ENCODE data around the gene FCRL5. TPM values are rescaled to one million over a fixed set of nuclear protein-coding genes. Genes with fewer than 3 reads are reported as not detected.

FCRL5 gene
- total RNA-seq, 4 donors from 2014 or later, result 0.21 to 0.30 TPM; not detected in 2

DNA sequence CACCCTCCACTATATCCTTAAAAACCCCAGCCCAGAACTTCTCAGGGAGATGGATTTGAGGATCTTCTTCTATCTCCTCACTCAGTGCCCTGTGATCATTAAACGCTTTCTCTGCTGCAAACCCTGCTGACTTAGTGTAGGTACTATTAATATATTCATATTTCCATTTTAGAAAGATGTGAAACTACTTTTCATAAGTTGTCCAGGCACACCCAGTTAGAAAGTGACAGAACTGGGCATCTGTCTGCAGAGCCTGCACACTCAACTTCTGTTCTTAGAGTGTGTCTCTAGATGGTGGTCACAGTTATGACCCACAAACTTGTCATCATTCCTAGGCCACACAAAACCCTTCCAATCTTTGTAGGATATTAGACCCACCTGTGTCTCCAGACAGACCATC is 55.0 kb downstream of the FCRL5 start:
- WGBS, 2 donors, result 88 to 89% methylated on average over 1 of the region's 1 CpG
- TF ChIP-seq POLR2A (IDR thresholded peaks at IDR 0.05), result no peak
- TF ChIP-seq, protein P1, sequence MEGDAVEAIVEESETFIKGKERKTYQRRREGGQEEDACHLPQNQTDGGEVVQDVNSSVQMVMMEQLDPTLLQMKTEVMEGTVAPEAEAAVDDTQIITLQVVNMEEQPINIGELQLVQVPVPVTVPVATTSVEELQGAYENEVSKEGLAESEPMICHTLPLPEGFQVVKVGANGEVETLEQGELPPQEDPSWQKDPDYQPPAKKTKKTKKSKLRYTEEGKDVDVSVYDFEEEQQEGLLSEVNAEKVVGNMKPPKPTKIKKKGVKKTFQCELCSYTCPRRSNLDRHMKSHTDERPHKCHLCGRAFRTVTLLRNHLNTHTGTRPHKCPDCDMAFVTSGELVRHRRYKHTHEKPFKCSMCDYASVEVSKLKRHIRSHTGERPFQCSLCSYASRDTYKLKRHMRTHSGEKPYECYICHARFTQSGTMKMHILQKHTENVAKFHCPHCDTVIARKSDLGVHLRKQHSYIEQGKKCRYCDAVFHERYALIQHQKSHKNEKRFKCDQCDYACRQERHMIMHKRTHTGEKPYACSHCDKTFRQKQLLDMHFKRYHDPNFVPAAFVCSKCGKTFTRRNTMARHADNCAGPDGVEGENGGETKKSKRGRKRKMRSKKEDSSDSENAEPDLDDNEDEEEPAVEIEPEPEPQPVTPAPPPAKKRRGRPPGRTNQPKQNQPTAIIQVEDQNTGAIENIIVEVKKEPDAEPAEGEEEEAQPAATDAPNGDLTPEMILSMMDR (IDR thresholded peaks at IDR 0.05), result no peak
- TF ChIP-seq EP300 (IDR thresholded peaks at IDR 0.05), result no peak
- Histone ChIP-seq H3K36me3 (no peaks in the 10 kb centered on the region), H3K9me3 (no peaks in the 10 kb centered on the region), H3K4me1 (no peaks in the 10 kb centered on the region), H3K4me3 (no peak overlapping the region), H3K27me3 (peaks cover 0 to 5% of the 10 kb centered on the region in 2 donors), H3K27ac (no peak overlapping the region)
- DNase-seq (ENCODE audit: low spot score in 2 of 2), result no peak

DNA sequence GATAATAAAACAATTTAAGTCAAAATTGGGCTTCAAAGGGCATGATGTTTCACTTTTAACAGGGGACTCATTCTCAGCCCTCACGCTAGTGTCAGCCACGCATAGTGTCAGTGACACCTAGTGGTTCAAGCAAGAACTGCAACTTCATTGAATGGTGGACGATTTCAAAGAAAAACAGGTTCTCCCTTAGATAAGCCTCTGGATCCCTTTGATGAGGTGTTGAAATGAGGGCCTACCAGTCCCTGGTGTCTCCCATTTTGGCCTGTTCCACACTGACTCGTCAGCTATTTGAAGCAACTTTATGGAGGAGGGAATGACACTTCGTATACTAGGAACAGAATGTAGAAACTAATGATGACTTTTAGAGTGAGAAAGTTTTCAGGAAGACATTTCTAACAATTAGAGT is 56.2 kb downstream of the FCRL5 start:
- no peaks in the 10 kb centered on the region for H3K36me3 ChIP-seq
- H3K27ac ChIP-seq, result no peak overlapping the region
- no peak overlapping the region for H3K4me3 ChIP-seq
- H3K27me3 ChIP-seq, result peaks cover 0 to 5% of the 10 kb centered on the region in 2 donors
- H3K9me3 ChIP-seq, result no peaks in the 10 kb centered on the region
- no peaks in the 10 kb centered on the region for H3K4me1 ChIP-seq
- peak in 1 of 2 donors; percentile 64 for DNase-seq (ENCODE audit: low spot score in 2 of 2)
- 12% methylated on average over 5 of the region's 5 CpGs for WGBS, 2 donors
- TF ChIP-seq, protein P1 (IDR thresholded peaks at IDR 0.05), result peak; percentile 48 to 90 (median 82)
- no peak for TF ChIP-seq POLR2A (IDR thresholded peaks at IDR 0.05)

DNA sequence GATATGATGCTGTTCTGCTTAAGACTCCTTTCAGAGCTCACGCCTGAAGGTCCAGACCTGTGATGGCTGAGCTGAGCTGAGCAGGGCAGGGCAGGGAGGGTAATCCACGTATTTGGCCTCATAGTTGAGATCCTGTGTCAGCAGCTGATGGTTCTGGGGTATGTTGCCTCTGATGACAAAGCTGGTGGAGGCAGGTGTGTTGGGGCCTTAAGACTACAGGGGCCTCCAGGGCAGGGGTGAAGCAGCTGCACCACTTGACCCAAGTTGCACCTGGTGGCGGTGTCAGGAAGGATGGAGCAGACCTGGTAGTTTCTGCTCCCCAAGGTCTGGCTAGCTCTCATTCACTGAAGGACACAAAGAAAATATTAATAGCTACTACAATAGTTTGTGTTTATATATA is 57.0 kb downstream of the FCRL5 start:
- 72% methylated on average over 3 of the region's 3 CpGs for WGBS, 2 donors
- Histone ChIP-seq H3K9me3 (no peaks in the 10 kb centered on the region), H3K27me3 (peaks cover 0 to 5% of the 10 kb centered on the region in 2 donors), H3K36me3 (no peaks in the 10 kb centered on the region), H3K4me1 (no peaks in the 10 kb centered on the region), H3K4me3 (no peak overlapping the region), H3K27ac (no peak overlapping the region)
- TF ChIP-seq EP300 (IDR thresholded peaks at IDR 0.05) (no peak), POLR2A (IDR thresholded peaks at IDR 0.05) (no peak)
- TF ChIP-seq, protein P1 (IDR thresholded peaks at IDR 0.05), result no peak
- no peak for DNase-seq (ENCODE audit: low spot score in 2 of 2)

DNA sequence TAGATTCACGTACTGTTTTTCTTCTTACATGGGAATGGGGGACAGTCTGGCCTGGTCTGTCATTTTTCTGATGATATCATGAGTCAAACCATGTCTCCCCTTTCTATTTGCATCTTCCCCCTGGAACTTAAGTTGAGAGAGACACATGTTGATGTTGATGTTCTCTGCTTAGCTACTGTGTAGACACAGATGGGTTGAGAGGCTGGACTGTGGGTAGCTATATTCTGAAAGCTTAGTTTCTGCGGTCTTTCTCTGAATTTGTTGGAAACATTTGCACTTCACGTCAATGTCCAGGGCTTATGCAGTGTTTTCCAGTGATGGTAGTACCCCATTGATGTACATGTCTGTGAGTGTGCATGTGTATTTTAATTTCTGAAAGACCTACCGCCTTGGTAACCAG is 58.2 kb downstream of the FCRL5 start:
- DNase-seq (ENCODE audit: low spot score in 2 of 2), result no peak
- no peaks in the 10 kb centered on the region for H3K9me3 ChIP-seq

DNA sequence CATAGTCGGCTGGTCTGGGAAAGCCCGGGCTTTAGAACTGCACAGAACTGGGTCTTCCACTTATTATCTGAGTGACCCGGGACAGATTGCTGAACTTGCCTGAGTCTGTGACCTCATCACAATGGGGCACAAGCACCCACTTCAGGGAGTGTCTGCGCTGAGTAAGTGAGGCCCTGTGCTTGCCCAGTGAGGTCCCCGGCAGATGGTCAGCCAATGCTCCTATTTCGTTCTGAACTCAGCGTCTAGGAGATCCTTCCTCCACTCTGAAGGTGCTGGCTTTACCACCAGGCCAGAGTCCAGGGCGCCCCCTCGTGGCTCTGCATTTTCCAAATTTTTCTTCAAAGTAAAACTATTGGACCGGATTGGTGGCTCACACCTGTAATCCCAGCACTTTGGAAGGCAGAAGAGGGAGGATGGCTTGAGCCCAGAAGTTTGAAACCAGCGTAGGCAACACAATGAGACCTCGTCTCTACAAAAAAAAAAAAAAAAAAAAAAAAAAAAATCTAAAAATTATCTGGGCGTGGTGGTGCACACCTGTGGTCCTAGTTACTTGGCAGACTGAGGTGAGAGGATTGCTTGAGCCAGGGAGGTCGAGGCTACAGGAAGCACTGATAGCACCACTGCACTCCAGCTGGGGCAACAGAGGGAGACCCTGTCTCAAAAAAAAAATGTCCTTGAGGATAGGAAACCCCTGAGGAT is 61.7 kb downstream of the FCRL5 start:
- TF ChIP-seq, protein P1 (IDR thresholded peaks at IDR 0.05), result peak; percentile 14 to 39 (median 36)
- no peak for TF ChIP-seq EP300 (IDR thresholded peaks at IDR 0.05)
- no peaks in the 10 kb centered on the region for H3K36me3 ChIP-seq
- no peaks in the 10 kb centered on the region for H3K4me1 ChIP-seq
- 31 to 32% methylated on average over 14 of the region's 14 CpGs for WGBS, 2 donors
- no peak overlapping the region for H3K27ac ChIP-seq
- H3K27me3 ChIP-seq, result peaks cover 0 to 5% of the 10 kb centered on the region in 2 donors
- no peaks in the 10 kb centered on the region for H3K9me3 ChIP-seq
- DNase-seq (ENCODE audit: low spot score in 2 of 2), result peak; percentile 30 to 58
- H3K4me3 ChIP-seq, result no peak overlapping the region

More for the DNA sequence above, 58.2 kb downstream of the FCRL5 start:
- Histone ChIP-seq H3K4me1 (no peaks in the 10 kb centered on the region), H3K27ac (no peak overlapping the region), H3K36me3 (no peaks in the 10 kb centered on the region), H3K4me3 (no peak overlapping the region), H3K27me3 (peaks cover 0 to 5% of the 10 kb centered on the region in 2 donors)
- 81 to 85% methylated on average over 4 of the region's 4 CpGs for WGBS, 2 donors
- TF ChIP-seq POLR2A (IDR thresholded peaks at IDR 0.05), result no peak
- TF ChIP-seq, protein P1 (IDR thresholded peaks at IDR 0.05), result no peak
- no peak for TF ChIP-seq EP300 (IDR thresholded peaks at IDR 0.05)
